Gastroesophageal sphincter (tissue), 2 donors: ENCODE results near the gene LDLRAD4.

Experiments used
- EP300 ChIP-seq: sonication (generic); formaldehyde crosslinking; IDR thresholded peaks from one replicate; pipeline ENCODE4 v1.6.1; 2017; ENCODE audit warnings: antibody characterized with exemption, mild to moderate bottlenecking
- POLR2A ChIP-seq, 2 donors: fragments of 450-650 bp; IDR thresholded peaks; one replicate each; pipeline ENCODE4 v1.6.1; 2017; ENCODE audit warnings: antibody characterized with exemption in 2 of 2, mild to moderate bottlenecking in 2 of 2, moderate library complexity in 1 of 2

DNA sequence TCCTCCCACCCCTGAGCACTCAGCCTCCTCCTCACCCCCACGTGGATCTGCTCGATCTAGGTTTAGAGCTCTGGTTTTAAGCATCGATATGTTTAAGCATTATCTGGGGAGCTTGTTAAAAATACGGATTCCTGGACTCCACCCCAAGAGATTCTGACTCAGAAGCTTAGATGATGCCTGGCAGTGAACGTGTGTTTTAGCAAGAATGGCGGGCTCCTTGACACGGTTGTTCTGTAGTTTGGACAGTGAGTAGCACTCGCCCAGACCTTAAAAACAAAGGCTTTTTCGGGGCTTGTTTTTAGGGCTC is 47.3 kb downstream of the LDLRAD4 start:
- TF ChIP-seq POLR2A (IDR thresholded peaks at IDR 0.05) (no peak), EP300 (no peak)
